ENCODE measurements around the gene SSR2. TPM values are rescaled to one million over a fixed set of nuclear protein-coding genes. Genes with fewer than 3 reads are reported as not detected.

SSR2 gene
- total RNA-seq: 100 to 1,000 TPM; 291 to 312 TPM

GRCh38 chr1:156020293-156021092 lies at the start of gene SSR2:
Gene SSR2, minus strand, starts transcription at chr1:156020951. Its CDS starts 784 bp downstream, at chr1:156020167.

GRCh38 chr1:156060937-156061636 lies 40.3 kb upstream of the SSR2 start, which contains the start of gene RAB25:
Gene RAB25, plus strand, starts transcription at chr1:156061160. Its CDS starts 241 bp downstream, at chr1:156061401.

DNA sequence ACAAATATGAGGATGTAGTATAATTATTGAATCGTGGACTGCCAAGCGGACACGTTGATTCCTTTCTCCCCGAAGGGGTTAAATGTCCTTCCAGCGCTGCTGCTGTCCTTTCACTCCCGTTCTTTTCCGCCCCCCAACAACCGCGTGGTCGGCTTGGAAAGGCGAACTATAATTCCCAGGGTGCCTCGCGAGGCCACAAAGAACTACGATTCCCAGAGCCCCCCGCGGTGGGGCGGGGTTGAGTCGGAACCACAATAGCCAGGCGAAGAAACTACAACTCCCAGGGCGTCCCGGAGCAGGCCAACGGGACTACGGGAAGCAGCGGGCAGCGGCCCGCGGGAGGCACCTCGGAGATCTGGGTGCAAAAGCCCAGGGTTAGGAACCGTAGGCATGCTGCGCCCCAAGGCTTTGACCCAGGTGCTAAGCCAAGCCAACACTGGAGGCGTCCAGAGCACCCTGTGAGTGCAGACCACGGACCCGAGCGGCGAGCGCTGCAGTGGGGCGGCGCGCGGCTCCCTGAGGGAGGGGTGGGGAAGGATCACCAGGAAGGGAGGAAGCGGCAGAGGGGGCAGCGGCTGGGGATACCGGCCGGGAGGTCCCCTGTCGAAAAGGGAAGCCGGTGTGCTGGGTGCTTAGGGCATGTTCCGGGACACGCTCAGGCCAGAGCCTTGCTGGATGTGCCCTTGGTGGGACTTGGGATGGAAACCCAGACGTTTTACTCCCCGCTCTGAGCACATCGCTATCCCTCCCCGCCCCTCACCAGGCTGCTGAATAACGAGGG lies 33.9 kb upstream of the SSR2 start, which contains the start of gene LAMTOR2:
Gene LAMTOR2 (plus strand): TSS at position 283 of the 781 bp plus-strand sequence. CDS start 108 bp downstream, at position 391.

DNA sequence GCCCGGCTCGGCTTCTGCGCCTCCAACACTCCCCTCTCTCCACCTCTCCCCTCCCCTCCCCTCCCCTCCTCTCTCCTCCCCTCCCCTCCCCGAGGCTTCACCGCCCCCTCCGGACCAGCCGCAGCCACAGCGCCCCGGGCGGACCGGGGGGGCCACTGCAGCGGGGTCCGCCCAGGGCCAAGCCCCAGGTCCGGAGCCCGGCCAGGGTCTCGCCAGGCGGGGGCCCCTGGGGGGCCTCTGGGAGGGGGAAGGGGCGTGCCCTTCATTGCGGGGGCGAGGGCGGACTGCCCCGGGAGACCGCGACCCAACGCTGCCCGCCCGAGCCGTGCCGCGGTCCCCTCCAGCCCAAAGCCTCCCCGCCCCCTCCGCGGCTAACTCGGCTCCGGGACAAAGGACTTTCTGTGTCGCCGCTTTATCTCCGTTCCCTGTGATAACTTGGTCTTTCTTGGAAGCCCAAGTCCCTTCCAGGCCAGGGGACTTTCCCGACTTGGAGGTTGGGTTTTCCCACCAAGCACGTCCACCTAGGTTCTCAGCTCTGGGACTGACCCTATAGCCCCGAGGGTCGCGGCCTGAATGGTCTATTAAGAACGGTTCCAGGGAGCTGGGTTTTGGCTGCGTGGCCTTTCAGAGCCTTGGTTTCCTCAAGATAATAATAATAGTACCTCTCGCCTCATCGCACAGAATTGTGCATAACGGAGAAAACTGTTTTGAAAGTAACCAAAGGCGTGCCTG lies 33.2 kb upstream of the SSR2 start, which contains the start of gene UBQLN4:
Gene UBQLN4 (minus strand): TSS at position 31 of the 732 bp plus-strand sequence. CDS start 97 bp downstream, outside the sequence.

DNA sequence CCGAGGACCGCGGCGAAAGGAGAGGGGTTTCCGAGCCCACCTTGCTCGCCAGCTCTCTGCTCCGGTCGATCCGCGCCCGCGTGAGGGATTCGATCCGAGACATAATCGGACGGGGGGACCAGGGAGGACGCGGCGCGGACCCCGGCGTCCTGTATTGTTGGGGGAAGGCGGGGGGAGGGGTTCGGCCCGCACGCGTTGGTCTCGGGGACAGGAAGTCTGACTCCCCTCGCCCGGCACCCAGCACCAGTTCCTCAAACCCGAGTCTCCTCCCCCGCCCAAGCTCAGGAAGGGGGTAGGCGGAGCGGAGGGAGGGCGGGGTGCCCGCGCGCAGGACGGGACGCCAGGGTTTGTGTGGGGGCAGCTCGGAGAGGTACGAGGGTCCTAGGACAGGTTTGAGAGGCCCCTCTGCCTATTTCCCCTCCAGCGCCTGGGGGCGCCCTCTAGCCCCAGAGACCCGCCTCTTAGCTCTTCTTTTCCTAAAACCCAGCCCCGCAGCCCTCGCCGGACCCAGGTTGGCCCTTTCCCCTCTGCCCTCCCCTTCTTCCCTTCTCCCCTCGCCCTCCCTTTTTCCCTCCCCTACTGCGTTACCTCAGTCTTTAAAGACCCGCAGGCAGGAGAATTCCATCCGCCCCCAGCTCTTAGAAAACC lies 42.3 kb downstream of the SSR2 start, which contains the start of gene ARHGEF2:
Gene ARHGEF2 (minus strand): TSS at position 223 of the 648 bp plus-strand sequence. CDS start 120 bp downstream, at position 103.

Other genes with a start within 250 kb of the SSR2 start
- 10 to 100 TPM; 71.3 to 71.5 TPM for gene GON4L, start 163.7 kb downstream of the SSR2 start, total RNA-seq
- gene SYT11, start 161.4 kb downstream of the SSR2 start, total RNA-seq: 1 to 10 TPM; 5.7 to 6.2 TPM
- gene RIT1, start 109.6 kb downstream of the SSR2 start, total RNA-seq: 10 to 100 TPM; 32.1 to 33.1 TPM
- 10 to 100 TPM; 59.4 to 61.4 TPM for gene KHDC4, start 86.5 kb downstream of the SSR2 start, total RNA-seq
- not detected for gene RXFP4, start 79.3 kb downstream of the SSR2 start, total RNA-seq
- 100 to 1,000 TPM; 140 to 156 TPM for gene ARHGEF2, start 42.4 kb downstream of the SSR2 start, total RNA-seq
- gene UBQLN4, start 32.8 kb upstream of the SSR2 start, total RNA-seq: 10 to 100 TPM; 26.2 to 26.5 TPM
- 10 to 100 TPM; 46.8 to 57.1 TPM for gene LAMTOR2, start 33.8 kb upstream of the SSR2 start, total RNA-seq
- under 1 TPM; 0.81 to 0.99 TPM for gene RAB25, start 40.2 kb upstream of the SSR2 start, total RNA-seq
- gene MEX3A, start 61.5 kb upstream of the SSR2 start, total RNA-seq: not detected
- gene LMNA, start 93.8 kb upstream of the SSR2 start, total RNA-seq: 1 to 10 TPM; 4.1 to 5.4 TPM
- gene SEMA4A, start 132.6 kb upstream of the SSR2 start, total RNA-seq: 1 to 10 TPM; 1.9 to 2.2 TPM
- gene SLC25A44, start 173.2 kb upstream of the SSR2 start, total RNA-seq: 10 to 100 TPM; 23.3 to 28.9 TPM
- 10 to 100 TPM; 70.4 to 71.4 TPM for gene PMF1, start 192.1 kb upstream of the SSR2 start, total RNA-seq
- 1 to 10 TPM; 2.2 to 3.5 TPM for gene BGLAP, start 221.2 kb upstream of the SSR2 start, total RNA-seq
- gene PAQR6, start 227.1 kb upstream of the SSR2 start, total RNA-seq: 1 to 10 TPM; 4.7 to 5.0 TPM